HG03045 (cell line): Measurements from ENCODE around the gene AARS2.

Experiments used
- ATAC-seq: cut with Tn5 transposase; IDR thresholded peaks from one replicate; pipeline ENCODE4 v1.9.1; 2021; ENCODE audit warnings: mild to moderate bottlenecking, moderate library complexity; ENCODE audit not compliant: unreplicated experiment

AARS2 gene

GRCh38 chr6:44264154-44265006 lies 48.8 kb downstream of the AARS2 start:
- ATAC-seq, result peak; percentile 25

- ATAC-seq, result no peak
Measured at GRCh38 chr6:44263354-44264100, 49.6 kb downstream of the AARS2 start.

GRCh38 chr6:44262467-44263353 lies 50.4 kb downstream of the AARS2 start:
- no peak for ATAC-seq

GRCh38 chr6:44261581-44261980 lies 51.6 kb downstream of the AARS2 start:
- no peak for ATAC-seq

- no peak for ATAC-seq
Measured at GRCh38 chr6:44260451-44261297, 52.5 kb downstream of the AARS2 start.

- no peak for ATAC-seq
Measured at GRCh38 chr6:44260011-44260410, 53.1 kb downstream of the AARS2 start.

GRCh38 chr6:44258921-44259320 lies 54.2 kb downstream of the AARS2 start:
- no peak for ATAC-seq

GRCh38 chr6:44258325-44258863 lies 54.8 kb downstream of the AARS2 start:
- no peak for ATAC-seq

GRCh38 chr6:44257753-44258324 lies 55.3 kb downstream of the AARS2 start:
- ATAC-seq, result peak; percentile 16

- ATAC-seq, result peak; percentile 56
Measured at GRCh38 chr6:44257025-44257752, 56.0 kb downstream of the AARS2 start, which contains the start of gene SLC35B2. Gene SLC35B2 (minus strand): TSS chr6:44257528. CDS start chr6:44257410, 118 bp downstream.

GRCh38 chr6:44256775-44257024 lies 56.4 kb downstream of the AARS2 start:
- peak; percentile 17 for ATAC-seq

GRCh38 chr6:44255871-44256774 lies 57.0 kb downstream of the AARS2 start:
- ATAC-seq, result no peak

GRCh38 chr6:44255105-44255808 lies 57.9 kb downstream of the AARS2 start:
- no peak for ATAC-seq

- no peak for ATAC-seq
Measured at GRCh38 chr6:44254191-44255104, 58.7 kb downstream of the AARS2 start.

GRCh38 chr6:44253307-44254101 lies 59.6 kb downstream of the AARS2 start:
- ATAC-seq, result no peak
